Parathyroid adenoma (tissue), 2 donors: ENCODE measurements around the gene MMP2.

Source experiments
- H2AFZ ChIP-seq: fragments of 300-600 bp; sonication (generic); one replicate; pipeline ENCODE4 v1.7.0; 2017; ENCODE audit warnings: antibody characterized with exemption, mild to moderate bottlenecking
- H3K27ac ChIP-seq: fragments of 300-600 bp; sonication (generic); one replicate; pipeline ENCODE4 v1.7.0; 2017
- H3K27me3 ChIP-seq: fragments of 300-600 bp; sonication (generic); one replicate; pipeline ENCODE4 v1.7.0; 2017; ENCODE audit warnings: low read length; ENCODE audit not compliant: control insufficient read depth, insufficient read depth
- H3K36me3 ChIP-seq: fragments of 300-600 bp; sonication (generic); one replicate; pipeline ENCODE4 v1.7.0; 2017; ENCODE audit warnings: low read length; ENCODE audit not compliant: control insufficient read depth, insufficient read depth
- H3K4me1 ChIP-seq: fragments of 300-600 bp; sonication (generic); one replicate; pipeline ENCODE4 v1.7.0; 2017; ENCODE audit warnings: control low read depth
- H3K4me2 ChIP-seq: fragments of 300-600 bp; sonication (generic); one replicate; pipeline ENCODE4 v1.7.0; 2017; ENCODE audit warnings: low read length
- H3K4me3 ChIP-seq: fragments of 300-600 bp; sonication (generic); one replicate; pipeline ENCODE4 v1.7.0; 2017; ENCODE audit warnings: low read depth, low read length
- H3K79me2 ChIP-seq: fragments of 300-600 bp; sonication (generic); one replicate; pipeline ENCODE4 v1.7.0; 2017; ENCODE audit warnings: control low read depth
- H3K9ac ChIP-seq: fragments of 300-600 bp; sonication (generic); one replicate; pipeline ENCODE4 v1.7.0; 2017; ENCODE audit warnings: mild to moderate bottlenecking
- H3K9me3 ChIP-seq: fragments of 300-600 bp; sonication (generic); one replicate; pipeline ENCODE4 v1.7.0; 2017; ENCODE audit warnings: low read length; ENCODE audit not compliant: control insufficient read depth
- TF ChIP-seq, protein P1 (sequence below): fragments of 300-600 bp; sonication (generic); IDR thresholded peaks from one replicate; pipeline ENCODE4 v1.7.0; 2017; ENCODE audit warnings: antibody characterized with exemption, mild to moderate bottlenecking
- donor health status: primary hyperparathyroidism.

MMP2 gene

DNA sequence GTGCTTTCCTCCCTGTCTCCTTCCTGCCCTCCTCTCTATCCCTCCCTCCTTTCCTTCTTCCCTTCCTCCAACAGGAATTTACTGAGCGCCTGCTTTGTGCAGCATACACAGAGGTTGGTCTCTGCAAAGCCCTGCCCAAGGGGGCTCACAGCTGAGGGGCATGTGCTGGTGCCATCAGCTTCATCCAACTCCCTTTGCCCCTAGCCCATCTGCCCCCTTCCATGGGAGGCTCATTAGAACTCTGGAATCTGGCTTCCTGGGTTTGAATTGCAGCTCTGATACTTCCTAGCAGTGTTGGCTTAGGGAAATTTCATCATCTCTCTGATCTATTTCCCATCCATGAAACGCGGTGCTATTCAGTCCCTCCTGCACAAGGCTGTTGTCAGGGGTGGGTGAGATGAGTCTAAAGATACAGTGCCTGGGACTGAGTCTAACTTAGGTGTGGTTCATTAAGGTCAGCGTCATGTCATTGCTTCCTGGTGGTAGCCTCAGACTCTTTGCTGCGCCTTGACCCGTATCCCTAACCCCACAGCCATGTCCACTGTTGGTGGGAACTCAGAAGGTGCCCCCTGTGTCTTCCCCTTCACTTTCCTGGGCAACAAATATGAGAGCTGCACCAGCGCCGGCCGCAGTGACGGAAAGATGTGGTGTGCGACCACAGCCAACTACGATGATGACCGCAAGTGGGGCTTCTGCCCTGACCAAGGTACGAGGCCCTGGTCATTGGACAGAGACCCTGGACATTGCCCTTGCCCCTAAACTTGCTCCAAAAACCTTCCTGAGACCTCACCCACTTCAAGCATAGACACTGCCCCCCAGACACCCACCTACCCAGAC lies 10.3 kb downstream of the MMP2 start:
- H3K36me3 ChIP-seq = no peaks in the 10 kb centered on the region
- TF ChIP-seq, protein P1, sequence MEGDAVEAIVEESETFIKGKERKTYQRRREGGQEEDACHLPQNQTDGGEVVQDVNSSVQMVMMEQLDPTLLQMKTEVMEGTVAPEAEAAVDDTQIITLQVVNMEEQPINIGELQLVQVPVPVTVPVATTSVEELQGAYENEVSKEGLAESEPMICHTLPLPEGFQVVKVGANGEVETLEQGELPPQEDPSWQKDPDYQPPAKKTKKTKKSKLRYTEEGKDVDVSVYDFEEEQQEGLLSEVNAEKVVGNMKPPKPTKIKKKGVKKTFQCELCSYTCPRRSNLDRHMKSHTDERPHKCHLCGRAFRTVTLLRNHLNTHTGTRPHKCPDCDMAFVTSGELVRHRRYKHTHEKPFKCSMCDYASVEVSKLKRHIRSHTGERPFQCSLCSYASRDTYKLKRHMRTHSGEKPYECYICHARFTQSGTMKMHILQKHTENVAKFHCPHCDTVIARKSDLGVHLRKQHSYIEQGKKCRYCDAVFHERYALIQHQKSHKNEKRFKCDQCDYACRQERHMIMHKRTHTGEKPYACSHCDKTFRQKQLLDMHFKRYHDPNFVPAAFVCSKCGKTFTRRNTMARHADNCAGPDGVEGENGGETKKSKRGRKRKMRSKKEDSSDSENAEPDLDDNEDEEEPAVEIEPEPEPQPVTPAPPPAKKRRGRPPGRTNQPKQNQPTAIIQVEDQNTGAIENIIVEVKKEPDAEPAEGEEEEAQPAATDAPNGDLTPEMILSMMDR = no peak
- no peaks in the 10 kb centered on the region for H3K9me3 ChIP-seq
- no peak overlapping the region for H3K4me2 ChIP-seq
- no peaks in the 10 kb centered on the region for H3K27me3 ChIP-seq
- H3K9ac ChIP-seq = no peak overlapping the region
- no peak overlapping the region for H3K4me3 ChIP-seq
- H3K79me2 ChIP-seq = no peaks in the 10 kb centered on the region
- H3K4me1 ChIP-seq = no peaks in the 10 kb centered on the region
- no peak overlapping the region for H2AFZ ChIP-seq
- H3K27ac ChIP-seq = no peak overlapping the region

DNA sequence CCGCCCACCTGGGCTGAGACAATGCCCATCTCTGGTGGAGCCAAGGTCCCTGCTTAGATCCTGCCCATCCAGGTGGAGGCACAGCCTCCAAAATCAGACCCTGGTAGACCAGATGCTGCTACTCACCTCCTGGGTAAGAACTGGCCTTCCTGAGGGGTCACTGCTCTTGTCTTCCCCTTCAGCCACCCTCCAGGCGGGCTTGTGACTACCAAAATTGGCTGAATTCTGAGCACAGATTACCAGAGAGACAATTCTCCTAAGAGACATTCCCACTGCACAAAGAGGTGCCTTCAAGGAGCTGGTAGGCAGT lies 10.9 kb downstream of the MMP2 start:
- Histone ChIP-seq H3K36me3 (no peaks in the 10 kb centered on the region), H3K4me3 (no peak overlapping the region), H3K4me1 (peaks cover under 1% of the 10 kb centered on the region), H3K9me3 (no peaks in the 10 kb centered on the region), H3K4me2 (no peak overlapping the region), H3K9ac (no peak overlapping the region), H3K79me2 (no peaks in the 10 kb centered on the region), H2AFZ (no peak overlapping the region), H3K27me3 (no peaks in the 10 kb centered on the region), H3K27ac (no peak overlapping the region)
- TF ChIP-seq, protein P1 = no peak

DNA sequence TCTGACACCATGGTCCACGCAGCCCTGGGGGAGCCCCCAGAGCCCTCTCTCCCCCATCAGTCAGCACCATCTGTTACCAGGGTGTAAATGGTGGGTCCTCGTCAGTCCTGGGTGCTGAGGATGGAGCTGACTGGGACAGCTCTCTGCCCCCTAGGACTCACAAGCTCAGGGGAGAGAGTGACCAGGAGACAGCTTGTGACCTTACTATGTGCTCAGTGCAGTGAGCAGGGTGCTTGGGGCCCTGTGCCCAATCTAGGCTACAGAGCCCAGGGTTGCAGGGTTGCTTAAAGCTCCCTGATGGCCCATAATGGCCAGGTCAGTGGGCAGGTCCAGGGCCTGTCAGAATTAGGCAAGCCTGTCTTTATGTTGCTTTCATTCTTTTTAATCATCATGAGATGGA lies 11.3 kb downstream of the MMP2 start:
- Histone ChIP-seq H2AFZ (no peak overlapping the region), H3K9me3 (no peaks in the 10 kb centered on the region), H3K27ac (no peak overlapping the region), H3K27me3 (no peaks in the 10 kb centered on the region), H3K9ac (no peak overlapping the region), H3K4me3 (no peak overlapping the region), H3K79me2 (no peaks in the 10 kb centered on the region), H3K4me2 (no peak overlapping the region), H3K4me1 (peaks cover 5% of the 10 kb centered on the region), H3K36me3 (no peaks in the 10 kb centered on the region)
- TF ChIP-seq, protein P1 = no peak

DNA sequence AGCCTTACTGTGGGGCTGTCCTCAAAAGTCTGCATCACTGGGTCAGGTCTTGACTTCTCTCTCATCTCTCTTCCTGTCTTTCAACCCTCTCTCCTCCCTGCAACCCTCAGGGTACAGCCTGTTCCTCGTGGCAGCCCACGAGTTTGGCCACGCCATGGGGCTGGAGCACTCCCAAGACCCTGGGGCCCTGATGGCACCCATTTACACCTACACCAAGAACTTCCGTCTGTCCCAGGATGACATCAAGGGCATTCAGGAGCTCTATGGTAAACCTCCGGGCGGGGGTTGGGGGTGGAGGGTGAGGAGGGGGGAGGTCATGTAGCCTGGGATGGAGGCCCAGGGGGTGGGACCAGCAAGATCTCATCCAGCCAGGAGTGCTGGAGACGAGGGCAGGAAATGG lies 12.7 kb downstream of the MMP2 start:
- Histone ChIP-seq H3K9me3 (no peaks in the 10 kb centered on the region), H3K4me1 (peaks cover 5% of the 10 kb centered on the region), H3K4me2 (no peak overlapping the region), H3K9ac (no peak overlapping the region), H3K27ac (no peak overlapping the region), H3K79me2 (no peaks in the 10 kb centered on the region), H3K27me3 (no peaks in the 10 kb centered on the region), H2AFZ (no peak overlapping the region), H3K36me3 (no peaks in the 10 kb centered on the region), H3K4me3 (no peak overlapping the region)
- TF ChIP-seq, protein P1 = no peak
